ENCODE results near the gene ARHGAP10. TPM values are rescaled to one million over a fixed set of nuclear protein-coding genes. Genes with fewer than 3 reads are reported as not detected.

ARHGAP10 gene
- total RNA-seq, 2 donors from 2014 or later = 30.3 to 69.6 TPM

DNA sequence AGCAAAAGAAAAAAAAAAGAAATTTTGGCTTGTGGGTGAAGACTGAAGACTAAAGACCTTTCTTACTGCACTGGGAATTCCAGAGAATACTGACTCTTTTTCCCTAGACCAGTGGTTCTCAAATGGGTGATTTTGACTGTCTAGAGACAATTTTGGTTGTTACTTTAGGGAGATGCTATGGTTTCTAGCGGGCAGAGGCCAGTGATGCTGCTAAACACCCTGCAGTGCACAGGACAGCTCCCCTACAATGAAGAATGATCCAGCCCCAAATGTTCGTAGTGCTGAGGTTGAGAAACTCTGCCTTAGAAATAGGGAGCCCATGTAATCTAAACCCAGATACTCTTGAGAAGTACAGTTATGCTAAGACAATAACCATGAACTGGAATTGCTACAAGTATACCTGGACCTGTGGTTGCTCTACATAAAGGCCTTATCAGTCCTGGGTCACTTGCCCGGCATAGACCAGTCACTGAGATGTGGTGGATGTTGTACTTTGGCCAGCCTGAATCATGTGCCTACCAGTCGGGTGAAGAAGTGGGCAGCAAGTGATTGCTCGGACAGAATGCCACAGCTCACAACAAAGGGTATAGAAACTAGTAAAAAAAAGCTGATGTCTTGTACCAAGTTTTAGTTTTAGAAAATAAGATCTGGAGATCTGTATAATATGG lies 16.0 kb downstream of the ARHGAP10 start:
- intact Hi-C loops (cut with DNase I) = no loop called here
- Histone ChIP-seq H3K4me1 (replicated peaks) (no peaks in the 10 kb centered on the region), H3K27ac (no peak overlapping the region), H3K9me3 (no peaks in the 10 kb centered on the region), H3K4me3 (no peak overlapping the region), H3K36me3 (no peaks in the 10 kb centered on the region), H3K27me3 (replicated peaks; ENCODE audit: insufficient read depth) (no peaks in the 10 kb centered on the region)
- TF ChIP-seq POLR2AphosphoS5 (IDR thresholded peaks at IDR 0.05) (no peak), POLR2A (IDR thresholded peaks at IDR 0.05) (no peak)
- TF ChIP-seq, protein P1, sequence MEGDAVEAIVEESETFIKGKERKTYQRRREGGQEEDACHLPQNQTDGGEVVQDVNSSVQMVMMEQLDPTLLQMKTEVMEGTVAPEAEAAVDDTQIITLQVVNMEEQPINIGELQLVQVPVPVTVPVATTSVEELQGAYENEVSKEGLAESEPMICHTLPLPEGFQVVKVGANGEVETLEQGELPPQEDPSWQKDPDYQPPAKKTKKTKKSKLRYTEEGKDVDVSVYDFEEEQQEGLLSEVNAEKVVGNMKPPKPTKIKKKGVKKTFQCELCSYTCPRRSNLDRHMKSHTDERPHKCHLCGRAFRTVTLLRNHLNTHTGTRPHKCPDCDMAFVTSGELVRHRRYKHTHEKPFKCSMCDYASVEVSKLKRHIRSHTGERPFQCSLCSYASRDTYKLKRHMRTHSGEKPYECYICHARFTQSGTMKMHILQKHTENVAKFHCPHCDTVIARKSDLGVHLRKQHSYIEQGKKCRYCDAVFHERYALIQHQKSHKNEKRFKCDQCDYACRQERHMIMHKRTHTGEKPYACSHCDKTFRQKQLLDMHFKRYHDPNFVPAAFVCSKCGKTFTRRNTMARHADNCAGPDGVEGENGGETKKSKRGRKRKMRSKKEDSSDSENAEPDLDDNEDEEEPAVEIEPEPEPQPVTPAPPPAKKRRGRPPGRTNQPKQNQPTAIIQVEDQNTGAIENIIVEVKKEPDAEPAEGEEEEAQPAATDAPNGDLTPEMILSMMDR (IDR thresholded peaks at IDR 0.05) = no peak
- no peak for DNase-seq (ENCODE audit: low spot score)
- WGBS = 93% methylated on average over 5 of the region's 5 CpGs

DNA sequence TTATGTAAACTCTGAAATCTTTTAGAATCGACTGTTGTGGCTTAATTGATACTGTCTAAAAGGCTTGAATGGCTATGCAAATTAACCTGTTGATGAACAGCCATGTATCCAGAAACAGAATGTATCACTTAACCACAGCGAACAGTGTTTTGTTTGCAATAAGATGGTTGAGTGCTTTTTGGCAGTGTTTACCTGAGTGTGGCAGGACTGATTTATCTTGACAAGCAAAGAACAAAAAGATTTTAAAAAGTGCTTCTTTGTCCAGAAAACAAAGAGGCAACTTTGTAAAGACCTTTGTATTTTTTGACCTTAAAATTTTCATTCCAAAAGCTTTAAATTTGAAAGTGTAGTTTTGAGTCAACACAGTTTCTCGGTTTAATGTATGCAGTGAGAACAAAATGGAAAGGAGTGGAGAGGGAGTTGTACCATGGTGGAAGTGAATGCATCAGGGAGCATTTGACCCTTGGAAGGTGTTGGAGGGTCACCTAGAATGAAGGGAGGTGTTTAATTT lies 18.0 kb downstream of the ARHGAP10 start:
- no peak for DNase-seq (ENCODE audit: low spot score)
- intact Hi-C loops (cut with DNase I) = no loop called here
- Histone ChIP-seq H3K9me3 (no peaks in the 10 kb centered on the region), H3K27ac (no peak overlapping the region), H3K4me1 (replicated peaks) (no peaks in the 10 kb centered on the region), H3K27me3 (replicated peaks; ENCODE audit: insufficient read depth) (no peaks in the 10 kb centered on the region), H3K36me3 (no peaks in the 10 kb centered on the region), H3K4me3 (no peak overlapping the region)
- TF ChIP-seq POLR2A (IDR thresholded peaks at IDR 0.05) (no peak), POLR2AphosphoS5 (IDR thresholded peaks at IDR 0.05) (no peak)
- TF ChIP-seq, protein P1 (IDR thresholded peaks at IDR 0.05) = no peak
- WGBS = 33% methylated on average over 3 of the region's 3 CpGs

DNA sequence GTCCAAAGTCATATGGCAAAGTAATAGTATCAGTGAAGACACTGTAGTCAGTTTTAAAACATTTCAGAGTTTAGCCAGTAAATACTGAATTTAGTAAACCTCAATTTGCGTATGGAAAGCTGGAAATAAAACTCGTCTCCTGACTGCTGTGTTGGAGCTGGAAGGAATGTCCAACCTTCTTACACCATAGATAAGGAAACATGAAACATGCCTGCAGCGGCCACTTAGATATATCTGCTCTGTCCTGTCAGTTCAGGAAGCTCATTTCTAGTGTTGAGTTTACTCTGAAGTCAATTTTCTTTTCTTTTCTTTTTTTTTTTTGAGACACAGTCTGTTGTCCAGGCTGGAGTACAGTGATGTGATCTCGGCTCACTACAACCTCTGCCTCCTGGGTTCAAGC lies 21.2 kb downstream of the ARHGAP10 start:
- H3K4me3 ChIP-seq = no peak overlapping the region
- no peaks in the 10 kb centered on the region for H3K27me3 ChIP-seq (replicated peaks; ENCODE audit: insufficient read depth)
- intact Hi-C loops (cut with DNase I) = no loop called here
- 79% methylated on average over 4 of the region's 4 CpGs for WGBS
- no peak for DNase-seq (ENCODE audit: low spot score)
- no peaks in the 10 kb centered on the region for H3K9me3 ChIP-seq
- TF ChIP-seq, protein P1 (IDR thresholded peaks at IDR 0.05) = no peak
- TF ChIP-seq POLR2A (IDR thresholded peaks at IDR 0.05) (no peak), POLR2AphosphoS5 (IDR thresholded peaks at IDR 0.05) (no peak)
- H3K36me3 ChIP-seq = no peaks in the 10 kb centered on the region
- H3K4me1 ChIP-seq (replicated peaks) = no peaks in the 10 kb centered on the region
- no peak overlapping the region for H3K27ac ChIP-seq

DNA sequence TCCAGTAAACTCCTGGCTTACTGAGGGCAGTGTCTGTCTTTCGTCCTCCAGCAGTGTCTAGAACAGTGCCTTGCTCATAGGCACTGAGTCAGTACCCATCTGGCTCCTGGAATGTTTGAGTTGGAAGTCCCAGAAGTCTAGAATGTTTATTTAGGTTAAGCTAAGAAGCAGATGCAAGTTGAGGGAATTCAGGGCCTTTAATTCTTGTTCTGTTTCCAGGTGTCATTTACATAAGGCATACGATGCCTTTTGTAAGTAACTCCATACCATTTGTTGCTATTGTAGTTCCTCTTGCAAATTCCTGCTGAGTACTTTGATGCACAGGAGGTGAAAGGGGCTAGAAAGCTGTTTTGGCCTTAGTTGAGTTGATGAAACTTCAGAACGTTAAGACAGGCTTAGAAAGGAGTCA lies 22.2 kb downstream of the ARHGAP10 start:
- Histone ChIP-seq H3K36me3 (no peaks in the 10 kb centered on the region), H3K27ac (peak overlapping the region; percentile 50 to 60), H3K9me3 (no peaks in the 10 kb centered on the region), H3K4me1 (replicated peaks) (no peaks in the 10 kb centered on the region), H3K4me3 (no peak overlapping the region), H3K27me3 (replicated peaks; ENCODE audit: insufficient read depth) (no peaks in the 10 kb centered on the region)
- intact Hi-C loops (cut with DNase I) = no loop called here
- 55% methylated on average over 3 of the region's 3 CpGs for WGBS
- DNase-seq (ENCODE audit: low spot score) = no peak
- TF ChIP-seq POLR2A (IDR thresholded peaks at IDR 0.05) (no peak), POLR2AphosphoS5 (IDR thresholded peaks at IDR 0.05) (no peak)
- TF ChIP-seq, protein P1 (IDR thresholded peaks at IDR 0.05) = no peak

Measured in prostate gland (tissue), 2 donors.